ENCODE measurements around the gene CD9.
A peak's percentile ranks its signal among the peaks of the same experiment; 100 is the strongest.
"Not testable (repeated sequence)": the region's sequence is repeated elsewhere in the genome, so short reads cannot be mapped to it uniquely, and the experiment has no call there.

The CD9 gene

DNA sequence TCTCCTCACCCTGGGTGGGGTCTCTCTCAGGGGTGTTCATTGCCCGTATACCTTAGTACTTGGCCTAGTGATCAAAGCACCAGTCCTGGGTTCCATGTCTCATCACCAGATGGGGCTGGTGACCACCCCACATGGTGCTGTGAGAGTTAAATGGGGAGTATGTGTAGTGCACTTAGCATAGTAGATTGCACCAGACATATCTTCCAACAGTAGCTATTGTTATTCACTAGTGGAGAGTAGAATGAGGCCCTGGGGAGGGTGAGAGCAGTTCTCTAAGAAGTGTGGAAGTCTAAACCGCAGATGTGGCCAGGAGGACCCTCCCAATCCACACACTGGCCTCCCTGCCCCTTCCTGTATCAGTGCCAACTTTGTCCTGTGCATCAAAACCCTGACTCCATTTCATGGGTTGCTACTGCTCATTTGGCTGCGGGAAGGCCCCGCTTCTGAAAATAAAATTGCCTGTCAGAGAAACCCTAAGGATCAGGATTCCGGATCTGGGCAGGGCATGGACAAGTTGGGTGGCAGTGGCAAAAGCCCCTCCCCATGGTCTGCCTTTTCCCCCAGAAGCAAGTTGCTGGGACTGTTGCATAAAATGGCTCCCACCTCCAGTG is 4.4 kb downstream of the CD9 start:
- peak overlapping the region; percentile 16 for H3K4me3 ChIP-seq (ENCODE audit: low read depth, low read length)
- TF ChIP-seq CTCF (IDR thresholded peaks at IDR 0.05; ENCODE audit: low read depth, low read length), result peak; percentile 53
- no peak for TF ChIP-seq POLR2A (IDR thresholded peaks at IDR 0.05; ENCODE audit: extremely low read depth, insufficient read length)
- TF ChIP-seq MAX (IDR thresholded peaks at IDR 0.05; ENCODE audit: low read depth, low read length), result peak; percentile 64; the same call in 1 of the 2 replicates
- peak; percentile 68 for TF ChIP-seq MYC (IDR thresholded peaks at IDR 0.05; ENCODE audit: low read depth, low read length)
- DNase-seq (ENCODE audit: low read depth), result peak; percentile 96

DNA sequence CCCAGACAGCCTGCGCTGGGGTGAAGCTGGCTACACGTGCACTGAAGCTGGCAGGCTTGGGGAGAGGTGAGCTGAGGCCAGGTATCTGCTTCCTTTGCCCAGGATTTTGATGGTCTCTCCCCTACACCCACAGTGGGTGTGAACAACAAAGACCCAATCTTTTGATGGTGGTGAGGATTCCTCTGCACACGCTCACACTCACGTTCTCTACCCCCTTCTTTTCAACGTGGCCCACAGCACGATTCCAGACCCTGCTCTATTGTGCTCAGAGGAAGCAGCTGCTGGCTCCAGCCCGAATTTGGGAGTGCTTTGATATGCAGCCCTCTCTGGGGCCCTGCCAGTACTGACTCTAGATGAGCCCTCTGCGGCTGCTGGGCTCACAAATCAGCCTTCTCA is 4.9 kb downstream of the CD9 start:
- H3K4me3 ChIP-seq (ENCODE audit: low read depth, low read length), result peak overlapping the region; percentile 16
- TF ChIP-seq MYC (IDR thresholded peaks at IDR 0.05; ENCODE audit: low read depth, low read length) (no peak), POLR2A (IDR thresholded peaks at IDR 0.05; ENCODE audit: extremely low read depth, insufficient read length) (no peak), CTCF (IDR thresholded peaks at IDR 0.05; ENCODE audit: low read depth, low read length) (no peak), MAX (IDR thresholded peaks at IDR 0.05; ENCODE audit: low read depth, low read length) (no peak)
- DNase-seq (ENCODE audit: low read depth), result peak; percentile 72

DNA sequence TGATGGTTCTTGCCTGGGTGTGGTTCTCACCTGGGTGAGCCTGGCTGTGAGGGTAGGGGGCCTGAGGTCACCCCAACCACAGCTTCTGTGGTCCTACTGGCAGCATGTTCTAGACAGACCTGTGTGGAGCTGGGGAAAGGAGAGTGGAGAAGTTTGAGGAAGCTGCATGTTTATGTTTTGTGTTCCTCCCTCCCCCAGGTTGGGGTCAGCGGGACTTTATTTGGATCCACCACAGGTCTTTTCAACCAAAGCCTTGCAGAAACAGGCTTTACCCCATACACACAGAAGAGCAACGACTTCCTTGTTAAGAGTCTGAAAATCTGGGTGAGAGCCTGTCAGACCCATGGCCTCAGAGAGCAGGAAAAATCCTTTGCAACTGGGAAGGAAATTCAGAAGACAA is 5.6 kb downstream of the CD9 start:
- H3K4me3 ChIP-seq (ENCODE audit: low read depth, low read length), result no peak overlapping the region
- TF ChIP-seq CTCF (IDR thresholded peaks at IDR 0.05; ENCODE audit: low read depth, low read length) (no peak), POLR2A (IDR thresholded peaks at IDR 0.05; ENCODE audit: extremely low read depth, insufficient read length) (no peak), MYC (IDR thresholded peaks at IDR 0.05; ENCODE audit: low read depth, low read length) (no peak), MAX (IDR thresholded peaks at IDR 0.05; ENCODE audit: low read depth, low read length) (no peak)
- DNase-seq (ENCODE audit: low read depth), result peak; percentile 79

- TF ChIP-seq CTCF (IDR thresholded peaks at IDR 0.05; ENCODE audit: low read depth, low read length), result no peak
- no peak for TF ChIP-seq MYC (IDR thresholded peaks at IDR 0.05; ENCODE audit: low read depth, low read length)
- TF ChIP-seq POLR2A (IDR thresholded peaks at IDR 0.05; ENCODE audit: extremely low read depth, insufficient read length), result no peak
- TF ChIP-seq MAX (IDR thresholded peaks at IDR 0.05; ENCODE audit: low read depth, low read length), result no peak
- H3K4me3 ChIP-seq (ENCODE audit: low read depth, low read length), result no peak overlapping the region
- no peak for DNase-seq (ENCODE audit: low read depth)
Observed at GRCh38 chr12:6206327-6206726, 6.1 kb downstream of the CD9 start.

DNA sequence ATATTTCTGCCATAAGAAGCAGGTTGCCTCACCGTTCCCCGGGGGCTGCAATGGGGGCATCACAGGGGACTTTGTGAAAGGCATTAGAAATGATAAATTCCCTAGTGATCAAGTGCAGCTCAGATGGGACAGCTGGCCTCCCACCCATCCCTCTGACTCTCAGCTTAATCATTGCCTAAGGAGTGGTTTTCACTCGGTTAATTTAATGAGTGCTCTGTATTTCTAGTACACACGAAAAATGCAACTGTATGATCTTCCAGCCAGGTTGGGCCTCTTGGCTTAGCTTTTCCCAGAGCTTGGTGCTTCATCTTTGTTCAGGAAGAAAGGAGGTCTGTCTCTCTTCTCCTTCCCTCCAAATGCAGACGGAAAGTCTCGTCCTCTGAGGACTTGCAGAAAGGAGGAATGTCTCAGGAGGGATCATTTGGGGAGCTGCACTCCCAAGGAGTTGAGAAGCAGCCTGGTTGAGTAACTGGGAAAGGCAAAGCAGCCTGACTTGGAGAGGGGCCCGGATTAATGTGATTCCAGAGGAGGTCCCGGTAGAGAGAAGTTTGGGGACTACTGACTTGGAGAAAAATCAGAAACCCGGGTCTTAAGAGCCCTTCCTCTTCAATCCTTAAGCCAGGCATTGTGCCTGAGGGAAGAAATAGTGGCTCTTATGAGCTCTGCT is 7.2 kb downstream of the CD9 start:
- TF ChIP-seq MAX (IDR thresholded peaks at IDR 0.05; ENCODE audit: low read depth, low read length) (no peak), MYC (IDR thresholded peaks at IDR 0.05; ENCODE audit: low read depth, low read length) (no peak), POLR2A (IDR thresholded peaks at IDR 0.05; ENCODE audit: extremely low read depth, insufficient read length) (no peak)
- H3K4me3 ChIP-seq (ENCODE audit: low read depth, low read length), result no peak overlapping the region
- DNase-seq (ENCODE audit: low read depth), result no peak

GRCh38 chr12:6208130-6208529 is 7.9 kb downstream of the CD9 start:
- H3K4me3 ChIP-seq (ENCODE audit: low read depth, low read length), result no peak overlapping the region
- no peak for TF ChIP-seq MYC (IDR thresholded peaks at IDR 0.05; ENCODE audit: low read depth, low read length)
- DNase-seq (ENCODE audit: low read depth), result no peak

DNA sequence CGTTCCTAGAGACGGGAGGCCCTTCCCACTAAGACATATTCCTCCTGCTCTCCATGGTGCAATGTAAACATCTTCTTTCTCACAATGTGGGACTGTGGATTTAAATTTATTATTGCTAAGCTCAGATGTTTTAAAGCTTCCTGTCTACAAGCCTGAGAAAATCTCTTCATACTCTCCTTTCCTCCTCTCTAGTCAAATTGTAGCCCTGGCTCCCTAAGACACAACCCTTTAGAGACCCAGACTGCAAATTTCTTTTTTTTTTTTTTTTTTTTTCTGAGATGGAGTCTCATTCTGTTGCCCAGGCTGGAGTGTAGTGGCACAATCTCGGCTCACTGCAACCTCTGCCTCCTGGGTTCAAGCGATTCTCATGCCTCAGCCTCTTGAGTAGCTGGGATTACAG is 9.2 kb downstream of the CD9 start:
- not testable (repeated sequence) for H3K4me3 ChIP-seq (ENCODE audit: low read depth, low read length); DNase-seq (ENCODE audit: low read depth)
